Activated naive CD8-positive, alpha-beta T cell treated with anti-CD3 and anti-CD28 coated beads, Interleukin-2, amount 10 ng/mL, durations not matched to agents 7 days and 5 days (primary cell): ENCODE data around the gene FEZ2. TPM values are rescaled to one million over a fixed set of nuclear protein-coding genes. Genes with fewer than 3 reads are reported as not detected.

Source experiments
- ATAC-seq: fragments of 150-1000 bp; cut with Tn5 transposase; one replicate; pipeline ENCODE4 v1.10.0; 2021; ENCODE audit warnings: low read depth, moderate library complexity
- POLR2A ChIA-PET: fragments of 350-600 bp; sonication (Branson Sonifier 250); formaldehyde crosslinking; loops from one replicate; lab custom pipeline; 2021; ENCODE audit warnings: antibody characterized with exemption; lab: Charles Lee
- DNase-seq: peaks from one replicate; pipeline ENCODE4 v3.0.0; 2021
- H3K27ac Mint-ChIP-seq: one replicate; pipeline ENCODE4 v1.8.0; 2022; ENCODE audit warnings: mild to moderate bottlenecking, mixed read lengths
- H3K27me3 Mint-ChIP-seq: one replicate; pipeline ENCODE4 v1.8.0; 2022; ENCODE audit warnings: mild to moderate bottlenecking, moderate library complexity, mixed read lengths
- H3K36me3 Mint-ChIP-seq: one replicate; pipeline ENCODE4 v1.8.0; 2021; ENCODE audit warnings: mild to moderate bottlenecking, mixed read lengths
- H3K4me1 Mint-ChIP-seq: one replicate; pipeline ENCODE4 v1.8.0; 2021; ENCODE audit warnings: mixed read lengths
- H3K4me3 Mint-ChIP-seq: one replicate; pipeline ENCODE4 v1.8.0; 2022; ENCODE audit warnings: mild to moderate bottlenecking, moderate library complexity, mixed read lengths
- H3K9me3 Mint-ChIP-seq: one replicate; pipeline ENCODE4 v1.8.0; 2021; ENCODE audit warnings: mixed read lengths
- total RNA-seq, 2 experiments: library from RNA; stranded (reverse); gene quantifications; one replicate each; pipeline ENCODE4 v1.2.3, GENCODE V29; 2021

Gene FEZ2
- total RNA-seq, 2 experiments from 2014 or later, result 19.4 to 22.8 TPM

DNA sequence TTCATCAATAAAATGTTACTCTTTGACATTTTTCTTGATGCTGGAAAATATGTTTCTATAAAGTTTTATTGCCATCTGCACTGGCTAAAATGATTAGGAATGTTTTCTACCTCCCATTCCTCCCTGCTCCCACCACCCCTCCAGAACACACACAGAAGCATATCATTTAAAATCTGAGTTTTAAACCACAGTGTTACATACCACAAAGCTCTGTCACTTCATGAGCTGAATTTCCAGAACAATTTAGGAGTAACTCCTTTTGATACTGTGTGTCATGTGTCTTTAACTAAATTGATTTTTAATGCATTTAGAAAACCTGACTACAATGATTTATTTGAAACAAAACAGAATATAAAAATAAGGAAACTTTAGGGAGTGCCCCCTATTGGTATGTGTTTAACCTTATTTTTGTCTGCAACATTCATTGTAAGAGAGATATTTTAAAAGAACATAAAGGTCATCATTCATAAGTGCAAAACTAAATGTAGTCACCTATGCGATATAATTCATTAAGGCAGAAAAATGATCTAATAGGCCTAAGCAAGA is 52.0 kb downstream of the FEZ2 start:
- Mint-ChIP-seq H3K36me3 (peaks cover 14% of the 10 kb centered on the region), H3K4me3 (no peak overlapping the region), H3K27me3 (no peaks in the 10 kb centered on the region), H3K27ac (no peak overlapping the region), H3K9me3 (no peaks in the 10 kb centered on the region), H3K4me1 (peaks cover 7% of the 10 kb centered on the region)
- POLR2A ChIA-PET, result no interaction called here
- ATAC-seq (no peak), DNase-seq (no peak)

DNA sequence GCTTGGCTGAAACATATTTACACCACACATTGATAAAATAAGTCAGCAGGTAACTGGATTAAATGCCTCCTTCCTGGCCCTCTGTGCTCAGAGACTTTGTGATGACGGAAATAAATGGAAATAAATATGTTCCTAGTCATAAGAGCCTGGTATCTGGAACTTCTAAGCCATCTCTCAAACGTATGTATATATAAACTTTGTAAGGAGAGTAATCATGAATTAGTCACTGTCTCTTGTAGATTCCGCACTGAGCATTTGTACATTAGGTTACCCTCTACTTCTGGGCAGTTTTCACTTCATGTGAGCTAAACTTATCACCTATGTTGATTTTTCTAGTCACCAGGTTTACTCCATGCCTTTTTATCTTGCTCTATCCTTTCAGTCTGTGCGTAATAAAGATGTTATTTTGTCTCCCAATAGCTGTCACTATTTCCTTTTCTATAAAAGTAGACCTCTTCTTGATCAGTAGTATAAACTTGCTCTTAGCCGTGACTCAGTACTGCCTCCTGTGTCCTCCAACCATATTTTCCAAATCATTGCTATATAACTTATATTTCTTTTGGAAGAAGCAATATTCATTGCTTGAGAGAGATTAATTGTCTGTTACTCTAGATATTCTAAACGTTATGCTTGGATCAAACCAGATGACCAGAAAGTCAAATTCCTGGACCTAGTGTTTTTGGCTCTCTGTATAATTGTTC is 53.2 kb downstream of the FEZ2 start:
- DNase-seq (no peak), ATAC-seq (no peak)
- Mint-ChIP-seq H3K36me3 (peaks cover 11% of the 10 kb centered on the region), H3K9me3 (no peaks in the 10 kb centered on the region), H3K27me3 (no peaks in the 10 kb centered on the region), H3K4me1 (peaks cover 4% of the 10 kb centered on the region), H3K27ac (no peak overlapping the region), H3K4me3 (no peak overlapping the region)
- POLR2A ChIA-PET, result no interaction called here

DNA sequence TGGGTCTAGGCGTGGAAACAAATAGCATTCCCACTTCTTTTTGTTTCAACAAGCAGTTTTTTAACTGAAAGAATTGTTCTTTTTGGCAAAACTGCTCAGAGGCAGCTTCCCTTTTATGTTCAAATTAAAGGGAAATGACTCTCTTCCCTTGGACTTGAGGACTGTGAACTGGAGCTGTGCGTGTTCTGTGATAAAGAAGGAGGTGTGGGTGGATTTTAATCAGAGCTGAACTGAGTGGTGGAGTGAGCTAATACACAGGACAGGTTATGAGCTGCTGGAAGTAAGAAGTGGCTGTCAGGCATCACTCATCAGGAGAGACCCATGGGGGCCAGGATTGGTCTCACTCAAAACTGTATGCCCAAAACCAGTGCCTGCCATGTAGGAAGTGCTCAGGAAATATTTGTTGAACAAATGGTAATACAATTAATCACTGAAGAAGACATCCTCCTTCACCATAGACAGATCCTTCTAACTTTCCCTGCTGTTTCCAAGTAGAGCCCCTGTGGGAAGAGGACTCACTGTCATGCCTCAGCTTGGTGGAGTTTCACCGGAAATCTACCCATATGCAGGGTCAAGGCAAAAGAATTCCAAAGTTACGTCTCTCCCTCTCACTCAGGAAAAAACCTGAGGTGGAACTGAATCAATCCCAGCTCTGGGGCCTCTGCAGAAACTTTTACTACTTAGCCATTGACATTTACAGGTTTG is 55.9 kb downstream of the FEZ2 start:
- ATAC-seq (no peak), DNase-seq (no peak)
- Mint-ChIP-seq H3K4me1 (no peaks in the 10 kb centered on the region), H3K36me3 (no peaks in the 10 kb centered on the region), H3K4me3 (no peak overlapping the region), H3K9me3 (no peaks in the 10 kb centered on the region), H3K27ac (no peak overlapping the region), H3K27me3 (no peaks in the 10 kb centered on the region)
- POLR2A ChIA-PET, result no interaction called here

DNA sequence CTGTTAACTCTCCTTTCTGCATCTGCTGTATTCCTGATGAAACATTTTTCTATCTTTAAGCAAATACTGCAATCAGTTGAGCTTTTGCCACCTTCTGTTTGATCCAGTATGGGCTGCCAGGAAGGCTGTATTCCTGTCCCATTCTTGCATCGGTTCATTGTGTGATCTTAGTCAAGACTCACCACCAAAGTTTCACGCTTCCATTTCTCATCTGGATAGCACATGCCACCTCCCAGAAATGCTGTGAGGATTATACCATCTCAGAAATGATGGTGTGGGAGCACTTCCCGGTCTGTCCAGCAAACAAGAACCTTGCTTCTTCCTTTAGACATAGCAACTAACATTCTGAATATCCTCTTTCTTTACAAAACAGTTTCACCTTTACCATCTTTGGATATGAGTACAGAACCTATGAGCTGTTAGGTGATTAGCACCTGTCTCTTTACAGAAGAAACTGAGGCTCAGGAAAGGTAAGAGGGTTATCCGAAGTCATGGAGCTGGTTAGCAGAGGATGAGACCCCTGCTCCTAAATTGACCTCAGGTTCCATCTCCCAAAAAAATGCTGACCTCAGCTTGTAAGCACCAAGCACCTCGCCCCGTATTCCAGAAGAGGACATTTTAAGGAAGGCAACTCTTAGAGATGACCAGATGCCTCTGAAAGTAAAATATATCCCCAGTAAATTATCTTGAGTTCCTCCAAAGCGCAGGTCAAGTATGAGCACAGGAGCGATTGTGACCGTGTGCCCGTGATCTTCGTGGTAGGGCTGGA is 56.8 kb downstream of the FEZ2 start:
- Mint-ChIP-seq H3K27me3 (no peaks in the 10 kb centered on the region), H3K4me3 (no peak overlapping the region), H3K9me3 (no peaks in the 10 kb centered on the region), H3K36me3 (no peaks in the 10 kb centered on the region), H3K4me1 (no peaks in the 10 kb centered on the region), H3K27ac (no peak overlapping the region)
- DNase-seq, result no peak
- ATAC-seq, result no peak
- POLR2A ChIA-PET, result no interaction called here

DNA sequence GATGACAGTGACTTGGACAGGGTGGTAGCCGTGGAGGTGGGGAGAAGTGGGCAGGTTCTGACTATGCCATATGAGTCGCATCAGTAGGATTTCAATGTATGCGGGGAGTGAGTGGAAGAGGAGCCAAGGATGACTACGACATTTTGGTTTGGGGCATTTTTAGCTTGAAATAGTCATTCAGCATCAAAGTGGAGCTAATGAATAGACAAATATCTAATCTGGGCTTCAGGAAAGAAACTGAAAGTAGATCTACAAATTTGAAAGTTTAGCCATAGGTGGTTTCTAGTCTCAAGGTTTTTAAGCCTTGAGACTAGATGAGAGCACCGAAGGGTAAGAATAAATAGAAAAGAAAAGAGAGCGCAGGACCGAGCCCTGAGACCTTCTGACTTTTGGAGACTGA is 58.3 kb downstream of the FEZ2 start:
- no peak overlapping the region for H3K27ac Mint-ChIP-seq
- DNase-seq, result no peak
- H3K4me3 Mint-ChIP-seq, result no peak overlapping the region
- POLR2A ChIA-PET, result interaction anchor here (0.5 kb wide), 1 partner anchor 581 kb away, joined by 3 read pairs; no protein-coding TSS in a partner anchor
- H3K4me1 Mint-ChIP-seq, result no peaks in the 10 kb centered on the region
- H3K36me3 Mint-ChIP-seq, result no peaks in the 10 kb centered on the region
- H3K9me3 Mint-ChIP-seq, result no peaks in the 10 kb centered on the region
- ATAC-seq, result no peak
- H3K27me3 Mint-ChIP-seq, result no peaks in the 10 kb centered on the region

DNA sequence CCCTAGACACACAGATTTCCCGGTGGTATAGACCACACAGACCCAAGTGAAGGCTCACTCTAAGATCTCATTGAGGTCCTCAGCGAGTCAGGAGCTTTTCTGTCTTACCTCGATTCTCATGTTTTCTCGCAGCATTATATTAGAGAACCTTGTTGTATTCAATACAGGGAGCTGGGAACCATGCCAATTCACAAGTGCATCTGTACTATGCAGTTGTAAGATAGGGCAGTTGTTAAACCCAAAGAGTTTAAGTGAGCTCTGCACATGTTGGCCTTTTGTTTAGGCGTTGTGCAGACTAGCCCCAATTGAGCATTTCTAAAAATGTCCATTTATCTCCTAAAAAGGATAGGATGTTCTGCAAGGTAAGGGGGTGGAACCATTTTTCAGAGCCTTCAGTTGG is 59.6 kb downstream of the FEZ2 start:
- H3K4me3 Mint-ChIP-seq, result no peak overlapping the region
- DNase-seq (no peak), ATAC-seq (no peak)
- H3K36me3 Mint-ChIP-seq, result no peaks in the 10 kb centered on the region
- H3K9me3 Mint-ChIP-seq, result no peaks in the 10 kb centered on the region
- POLR2A ChIA-PET, result no interaction called here
- no peaks in the 10 kb centered on the region for H3K4me1 Mint-ChIP-seq
- no peaks in the 10 kb centered on the region for H3K27me3 Mint-ChIP-seq
- no peak overlapping the region for H3K27ac Mint-ChIP-seq

DNA sequence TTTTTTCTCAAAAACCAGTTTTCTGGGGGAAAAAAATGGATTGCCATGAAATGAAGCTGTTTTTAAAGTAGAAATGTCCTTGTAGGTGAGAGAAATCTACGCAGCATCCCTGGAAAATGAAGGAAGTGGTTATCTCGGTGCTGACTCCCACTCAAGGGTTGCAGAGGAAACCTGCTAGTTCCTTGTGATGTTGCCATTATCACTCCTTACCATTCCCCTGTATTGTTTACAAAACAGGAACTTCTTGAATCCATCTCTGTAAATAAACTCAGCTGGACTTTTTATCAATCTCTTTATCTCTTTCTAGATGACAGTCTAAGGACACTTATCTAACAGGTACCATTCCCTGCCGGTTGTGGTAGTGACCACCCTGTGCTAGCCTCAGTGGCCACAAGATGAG is 61.2 kb downstream of the FEZ2 start:
- POLR2A ChIA-PET, result no interaction called here
- no peaks in the 10 kb centered on the region for H3K9me3 Mint-ChIP-seq
- H3K27ac Mint-ChIP-seq, result no peak overlapping the region
- H3K36me3 Mint-ChIP-seq, result no peaks in the 10 kb centered on the region
- DNase-seq (no peak), ATAC-seq (no peak)
- H3K4me1 Mint-ChIP-seq, result no peaks in the 10 kb centered on the region
- no peaks in the 10 kb centered on the region for H3K27me3 Mint-ChIP-seq
- no peak overlapping the region for H3K4me3 Mint-ChIP-seq

DNA sequence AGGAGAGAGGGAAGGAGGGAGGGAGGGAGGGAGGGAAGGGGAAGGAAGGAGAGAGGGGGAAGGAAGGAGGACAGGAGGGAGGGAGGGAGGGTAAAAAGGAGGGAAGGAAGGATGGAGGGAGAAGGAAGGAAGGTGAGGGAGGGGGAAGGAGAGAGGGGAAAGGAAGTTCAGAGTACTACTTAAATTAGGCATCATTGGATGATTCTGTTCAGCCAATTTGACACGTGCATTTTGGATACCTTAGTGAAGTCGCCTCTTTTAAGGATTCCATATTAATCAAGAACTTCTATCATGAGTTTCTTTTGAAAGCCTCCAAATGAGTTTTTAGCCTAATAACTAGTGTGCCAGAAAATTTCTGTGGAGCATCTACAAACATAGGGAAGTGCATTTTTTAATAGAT is 62.9 kb downstream of the FEZ2 start:
- H3K4me1 Mint-ChIP-seq, result no peaks in the 10 kb centered on the region
- ATAC-seq, result no peak
- no peak for DNase-seq
- no peak overlapping the region for H3K4me3 Mint-ChIP-seq
- H3K27me3 Mint-ChIP-seq, result no peaks in the 10 kb centered on the region
- POLR2A ChIA-PET, result no interaction called here
- no peaks in the 10 kb centered on the region for H3K36me3 Mint-ChIP-seq
- no peak overlapping the region for H3K27ac Mint-ChIP-seq
- no peaks in the 10 kb centered on the region for H3K9me3 Mint-ChIP-seq

DNA sequence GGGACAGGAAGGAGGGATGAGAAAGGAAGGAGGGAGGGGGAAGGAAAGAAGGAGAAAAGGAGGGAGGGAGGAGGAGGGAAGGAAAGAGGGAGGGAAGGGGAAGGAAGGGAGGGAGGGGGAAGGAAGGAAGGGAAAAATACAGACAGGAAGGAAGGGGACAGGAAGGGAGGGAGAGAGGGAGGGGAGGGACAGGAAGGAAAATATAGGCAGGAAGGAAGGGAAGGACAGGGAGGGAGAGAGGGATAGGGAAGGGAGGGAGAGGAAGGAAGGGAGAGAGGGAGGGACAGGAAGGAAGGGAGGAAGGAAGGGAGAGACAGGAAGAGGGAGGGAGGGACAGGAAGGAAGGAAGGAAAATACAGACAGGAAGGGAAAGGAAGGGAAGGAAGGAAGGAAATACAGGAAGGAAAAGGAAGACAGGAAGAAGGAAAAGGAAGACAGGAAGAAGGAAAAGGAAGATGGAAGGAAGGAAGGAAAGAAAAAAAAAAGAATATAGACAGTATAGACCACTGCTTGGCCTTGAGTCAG is 63.6 kb downstream of the FEZ2 start:
- Mint-ChIP-seq H3K9me3 (no peaks in the 10 kb centered on the region), H3K27ac (no peak overlapping the region), H3K4me1 (no peaks in the 10 kb centered on the region), H3K4me3 (no peak overlapping the region), H3K36me3 (no peaks in the 10 kb centered on the region), H3K27me3 (no peaks in the 10 kb centered on the region)
- POLR2A ChIA-PET, result no interaction called here
- no peak for ATAC-seq
- DNase-seq, result no peak

DNA sequence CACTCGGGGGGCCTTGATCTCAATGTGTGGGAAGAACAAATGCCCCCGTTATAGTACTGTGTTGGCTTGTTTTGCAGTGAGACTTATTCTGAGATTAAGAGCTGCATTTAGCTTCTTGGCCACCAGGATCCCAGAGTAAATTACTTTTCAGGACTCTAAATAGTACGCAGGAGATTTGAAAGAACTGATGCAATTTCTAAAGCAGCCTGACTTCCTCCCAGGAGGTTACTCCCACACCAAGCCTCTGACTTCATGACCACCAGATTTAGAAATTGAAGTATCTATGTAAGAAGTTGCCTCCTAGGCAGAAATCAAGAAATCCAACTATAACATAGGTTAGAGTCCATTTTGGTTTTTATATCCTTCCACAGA is 67.0 kb downstream of the FEZ2 start:
- POLR2A ChIA-PET, result no interaction called here
- no peak overlapping the region for H3K4me3 Mint-ChIP-seq
- no peaks in the 10 kb centered on the region for H3K9me3 Mint-ChIP-seq
- DNase-seq, result no peak
- no peaks in the 10 kb centered on the region for H3K27me3 Mint-ChIP-seq
- no peak for ATAC-seq
- no peak overlapping the region for H3K27ac Mint-ChIP-seq
- no peaks in the 10 kb centered on the region for H3K36me3 Mint-ChIP-seq
- peaks cover 4% of the 10 kb centered on the region for H3K4me1 Mint-ChIP-seq

DNA sequence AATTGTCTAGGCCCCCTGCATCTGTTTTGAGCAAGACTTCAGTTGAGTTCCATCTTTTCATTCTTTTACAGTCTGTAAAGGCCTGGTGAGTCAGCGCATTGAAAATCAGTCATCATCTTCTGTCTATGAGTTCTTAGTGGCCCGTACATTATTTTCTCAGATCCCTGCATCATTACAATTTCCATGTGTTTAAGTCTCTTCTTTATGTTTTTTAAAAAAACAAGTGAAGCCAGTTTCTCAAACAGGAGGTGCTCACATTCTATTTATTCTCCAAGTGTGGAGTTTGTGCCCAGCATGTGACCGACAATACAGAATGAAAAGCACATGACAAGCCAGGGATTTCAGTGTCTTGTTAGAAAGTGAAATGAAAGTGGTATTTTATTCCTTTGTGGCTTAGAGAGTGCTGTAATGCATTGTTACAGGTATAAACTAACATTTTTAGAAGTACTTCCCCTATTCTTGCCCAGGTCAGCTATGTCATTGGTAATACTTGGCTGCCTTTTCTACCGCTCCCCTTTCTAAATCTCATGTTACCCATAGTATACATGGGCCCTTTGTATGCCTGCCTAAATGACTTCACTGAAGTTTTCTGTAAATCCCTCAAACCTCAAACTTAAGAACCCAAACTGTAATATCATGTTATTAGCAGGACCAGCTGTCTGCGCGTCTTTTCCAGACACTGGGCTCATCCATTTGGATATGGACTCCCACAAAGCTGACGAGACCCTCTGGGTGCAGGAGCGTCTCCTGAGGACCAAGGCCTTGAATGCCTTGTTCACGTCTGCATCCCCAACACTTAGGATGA is 67.6 kb downstream of the FEZ2 start:
- POLR2A ChIA-PET, result no interaction called here
- H3K9me3 Mint-ChIP-seq, result no peaks in the 10 kb centered on the region
- peaks cover 4% of the 10 kb centered on the region for H3K4me1 Mint-ChIP-seq
- ATAC-seq (no peak), DNase-seq (no peak)
- no peak overlapping the region for H3K4me3 Mint-ChIP-seq
- no peaks in the 10 kb centered on the region for H3K27me3 Mint-ChIP-seq
- no peaks in the 10 kb centered on the region for H3K36me3 Mint-ChIP-seq
- H3K27ac Mint-ChIP-seq, result no peak overlapping the region

DNA sequence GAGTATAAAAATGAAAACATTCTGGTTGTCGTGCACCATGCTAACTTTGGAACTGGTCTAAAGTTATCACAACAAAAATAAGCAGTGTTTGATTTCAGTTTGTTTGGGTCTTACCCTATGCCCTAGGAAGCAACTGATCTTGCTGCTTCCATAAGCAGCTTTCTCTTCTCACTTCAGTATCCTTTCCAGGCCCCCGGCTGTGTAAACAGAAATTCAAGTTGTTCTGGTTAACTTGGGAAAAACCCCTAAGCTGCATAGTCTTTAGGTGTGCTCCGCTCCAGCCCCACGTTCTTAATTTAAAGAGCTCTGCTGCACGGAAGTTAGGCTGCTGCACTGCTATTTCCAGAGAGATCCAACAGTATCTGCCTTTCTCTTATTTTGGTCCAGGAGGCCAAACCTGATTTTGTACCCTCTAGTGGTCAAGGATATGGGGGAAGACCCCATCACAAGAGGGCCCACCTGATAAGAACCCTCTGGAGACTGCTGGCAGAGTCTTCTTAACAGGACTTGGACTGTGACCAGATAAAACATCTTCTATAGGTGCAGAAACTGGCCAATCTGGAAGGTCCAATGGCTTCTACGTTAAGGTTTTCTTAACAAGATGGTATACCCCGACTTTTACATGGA is 69.1 kb downstream of the FEZ2 start:
- Mint-ChIP-seq H3K4me1 (peaks cover 4% of the 10 kb centered on the region), H3K27me3 (no peaks in the 10 kb centered on the region), H3K9me3 (no peaks in the 10 kb centered on the region), H3K4me3 (no peak overlapping the region), H3K36me3 (no peaks in the 10 kb centered on the region), H3K27ac (no peak overlapping the region)
- POLR2A ChIA-PET, result no interaction called here
- no peak for DNase-seq
- ATAC-seq, result no peak
